H1 (cell line): ENCODE data around the gene CGAS. TPM values are rescaled to one million over a fixed set of nuclear protein-coding genes. Genes with fewer than 3 reads are reported as not detected.

ENCODE experiments used
- CTCF ChIP-seq, 3 experiments: IDR thresholded peaks; 1 replicate in 2 of 3; 2 replicates in 1 of 3; pipeline versions ENCODE4 v1.5.1 to v1.6.1; 2011; ENCODE audit warnings: low read length in 3 of 3, mild to moderate bottlenecking in 3 of 3, inconsistent platforms in 2 of 3, low read depth in 1 of 3, moderate library complexity in 1 of 3; ENCODE audit not compliant: insufficient read depth in 1 of 3; ENCODE audit errors: control extremely low read depth in 1 of 3
- FOSL1 ChIP-seq: IDR thresholded peaks from 2 replicates; pipeline ENCODE4 v1.6.1; 2011; ENCODE audit warnings: mild to moderate bottlenecking, low read depth, low read length, moderate library complexity; ENCODE audit not compliant: insufficient read depth
- KDM5A ChIP-seq: fragments of 200-600 bp; IDR thresholded peaks from 2 replicates; pipeline ENCODE4 v1.7.1; 2012; ENCODE audit warnings: mild to moderate bottlenecking, low read length, inconsistent platforms, mixed read lengths
- MAX ChIP-seq: IDR thresholded peaks from 2 replicates; pipeline ENCODE4 v1.6.1; 2012; ENCODE audit warnings: inconsistent platforms
- NRF1 ChIP-seq: IDR thresholded peaks from 2 replicates; pipeline ENCODE4 v1.6.1; 2011; ENCODE audit warnings: mild to moderate bottlenecking, low read depth, low read length, improper control_type of control experiment
- POU5F1 ChIP-seq: IDR thresholded peaks from 2 replicates; pipeline ENCODE4 v1.6.1; 2011; ENCODE audit warnings: low read depth, mild to moderate bottlenecking, low read length, moderate library complexity
- SAP30 ChIP-seq: fragments of 300-600 bp; sonication (generic); IDR thresholded peaks from 2 replicates; pipeline ENCODE4 v1.7.1; 2012; ENCODE audit warnings: low read length, moderate library complexity, mild to moderate bottlenecking, inconsistent platforms; ENCODE audit not compliant: insufficient read depth, insufficient replicate concordance
- polyA plus RNA-seq, 7 experiments: library from polyadenylated mRNA; depleted of rRNA in 3 of 7; stranded (reverse) in 5 of 7; unstranded in 2 of 7; fragments of >200 nt in 5 of 7; fragments of 200-250 nt in 2 of 7; gene quantifications; 1 replicate in 5 of 7; 2 replicates in 1 of 7; 4 replicates in 1 of 7; pipeline versions ENCODE4 v1.2.1 to v1.2.3, GENCODE V29; 2011 to 2013; ENCODE audit warnings: missing spikeins in 2 of 7, mixed read lengths in 2 of 7
- total RNA-seq: library from RNA; stranded (reverse); fragmentation: NEBNext Ultra II Directional; extraction: Animal tissue kit (Norgen Biotek cat#: 25700); gene quantifications from 2 replicates; pipeline ENCODE4 v1.2.1, GENCODE V29; 2021

Gene CGAS
- total and polyA plus RNA-seq, 2 of the 8 experiments (the other 6 are each of a cell fraction or from before 2014, with no cell fraction given), result 2.1 to 6.3 TPM

- peak; percentile 89 to 94 (median 90) for TF ChIP-seq CTCF (IDR thresholded peaks at IDR 0.05; ENCODE audit: control extremely low read depth in 1 of 3, insufficient read depth in 1 of 3, low read depth in 1 of 3, low read length in 3 of 3)
- TF ChIP-seq NRF1, result no peak
- TF ChIP-seq FOSL1, result no peak
- TF ChIP-seq POU5F1, result no peak
- no peak for TF ChIP-seq SAP30
- peak; percentile 46; the same call in 1 of the 2 replicates for TF ChIP-seq MAX
- TF ChIP-seq KDM5A, result no peak
- TF ChIP-seq, all 59 proteins: peak for 20
Observed at GRCh38 chr6:73388800-73389512, 63.1 kb downstream of the CGAS start (continued).
